ENCODE data around the gene ARHGAP33. TPM values are rescaled to one million over a fixed set of nuclear protein-coding genes. Genes with fewer than 3 reads are reported as not detected.
"Not testable (repeated sequence)": the region's sequence is repeated elsewhere in the genome, so short reads cannot be mapped to it uniquely, and the experiment has no call there.

Gene ARHGAP33
- total RNA-seq, 4 donors from 2014 or later: 20.6 to 42.7 (median 31.7) TPM

GRCh38 chr19:35766571-35767104, 8.7 kb upstream of the ARHGAP33 start:
- TF ChIP-seq POLR2AphosphoS5 (IDR thresholded peaks at IDR 0.05) (no peak), EP300 (IDR thresholded peaks at IDR 0.05) (no peak), CTCF (IDR thresholded peaks at IDR 0.05) (no peak), POLR2A (IDR thresholded peaks at IDR 0.05) (no peak)
- H3K27me3 ChIP-seq: no peaks in the 10 kb centered on the region
- peaks cover 57% of the 10 kb centered on the region for H3K36me3 ChIP-seq
- WGBS: 85% methylated on average over 2 of the region's 11 CpGs
- H3K27ac ChIP-seq: no peak overlapping the region
- H3K9me3 ChIP-seq: no peaks in the 10 kb centered on the region
- no peak for DNase-seq (ENCODE audit: low spot score in 2 of 2)
- no peaks in the 10 kb centered on the region for H3K4me1 ChIP-seq
- no peak overlapping the region for H3K4me3 ChIP-seq

GRCh38 chr19:35767288-35768081, 7.9 kb upstream of the ARHGAP33 start:
- no peak overlapping the region for H3K27ac ChIP-seq
- H3K9me3 ChIP-seq: no peaks in the 10 kb centered on the region
- DNase-seq (ENCODE audit: low spot score in 2 of 2): no peak
- TF ChIP-seq POLR2A (IDR thresholded peaks at IDR 0.05): no peak
- no peak for TF ChIP-seq EP300 (IDR thresholded peaks at IDR 0.05)
- TF ChIP-seq POLR2AphosphoS5 (IDR thresholded peaks at IDR 0.05): no peak
- no peak for TF ChIP-seq CTCF (IDR thresholded peaks at IDR 0.05)
- H3K36me3 ChIP-seq: peaks cover 49% of the 10 kb centered on the region
- no peak overlapping the region for H3K4me3 ChIP-seq
- 83% methylated on average over 8 of the region's 34 CpGs for WGBS
- H3K27me3 ChIP-seq: no peaks in the 10 kb centered on the region
- H3K4me1 ChIP-seq: no peaks in the 10 kb centered on the region

DNA sequence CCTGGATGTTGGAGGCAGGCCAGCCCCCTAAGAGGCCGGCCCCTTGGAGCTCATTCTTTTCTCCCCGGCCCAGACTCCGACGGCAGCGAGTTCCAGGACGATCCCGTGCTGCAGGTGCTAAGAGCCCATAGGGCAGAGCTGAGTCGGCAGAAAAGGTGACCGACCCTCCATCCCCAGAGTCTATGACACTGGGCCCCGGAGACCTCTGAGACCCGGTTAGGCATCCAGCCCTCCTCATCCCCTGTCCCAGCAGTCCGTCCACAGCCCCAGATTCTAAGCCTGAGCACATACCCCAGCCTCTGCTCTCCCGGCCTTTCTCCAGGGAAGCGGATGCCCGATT, 7.3 kb upstream of the ARHGAP33 start:
- Histone ChIP-seq H3K27ac (no peak overlapping the region), H3K36me3 (peaks cover 49% of the 10 kb centered on the region)

DNA sequence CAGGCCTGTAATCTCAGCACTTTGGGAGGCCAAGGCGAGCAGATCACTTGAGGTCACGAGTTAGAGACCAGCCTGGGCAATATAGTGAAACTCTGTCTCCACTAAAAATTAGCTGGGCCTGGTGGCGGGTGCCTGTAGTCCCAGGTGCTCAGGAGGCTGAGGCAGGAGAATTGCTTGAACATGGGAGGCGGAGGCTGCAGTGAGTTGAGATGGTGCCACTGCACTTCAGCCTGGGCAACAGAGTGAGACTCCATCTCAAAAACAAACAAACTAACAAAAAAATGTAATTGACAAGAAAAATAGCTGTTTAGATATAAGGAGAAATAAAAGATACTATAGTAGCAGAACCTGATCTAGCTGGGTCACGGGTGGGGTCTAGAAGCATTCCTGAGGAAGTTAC, 3.0 kb upstream of the ARHGAP33 start:
- not testable (repeated sequence) for H3K27ac ChIP-seq
- WGBS: 88% methylated on average over 5 of the region's 5 CpGs

More for the DNA sequence above, 7.3 kb upstream of the ARHGAP33 start:
- WGBS: 91% methylated on average over 4 of the region's 15 CpGs
- TF ChIP-seq POLR2AphosphoS5 (IDR thresholded peaks at IDR 0.05) (no peak), EP300 (IDR thresholded peaks at IDR 0.05) (no peak), POLR2A (IDR thresholded peaks at IDR 0.05) (no peak), CTCF (IDR thresholded peaks at IDR 0.05) (no peak)
- H3K4me1 ChIP-seq: no peaks in the 10 kb centered on the region
- no peaks in the 10 kb centered on the region for H3K27me3 ChIP-seq
- no peak overlapping the region for H3K4me3 ChIP-seq
- DNase-seq (ENCODE audit: low spot score in 2 of 2): no peak
- H3K9me3 ChIP-seq: no peaks in the 10 kb centered on the region

GRCh38 chr19:35773020-35773806, 2.2 kb upstream of the ARHGAP33 start:
- no peak for DNase-seq (ENCODE audit: low spot score in 2 of 2)
- peaks cover 6% of the 10 kb centered on the region for H3K36me3 ChIP-seq
- no peak overlapping the region for H3K27ac ChIP-seq
- no peak overlapping the region for H3K4me3 ChIP-seq
- TF ChIP-seq POLR2AphosphoS5 (IDR thresholded peaks at IDR 0.05): no peak
- H3K4me1 ChIP-seq: peaks cover 18% of the 10 kb centered on the region
- WGBS: 59% methylated on average over 9 of the region's 9 CpGs
- no peaks in the 10 kb centered on the region for H3K9me3 ChIP-seq
- no peaks in the 10 kb centered on the region for H3K27me3 ChIP-seq

More for the DNA sequence above, 3.0 kb upstream of the ARHGAP33 start:
- DNase-seq (ENCODE audit: low spot score in 2 of 2); H3K27me3 ChIP-seq; H3K4me3 ChIP-seq; H3K9me3 ChIP-seq: not testable (repeated sequence)
- peaks cover 18% of the 10 kb centered on the region for H3K4me1 ChIP-seq
- H3K36me3 ChIP-seq: peaks cover 14% of the 10 kb centered on the region

Data from suprapubic skin (tissue), 4 donors.